Activated CD4-positive, alpha-beta T cell treated with anti-CD3 and anti-CD28 coated beads for 1 hour (primary cell): ENCODE results near the gene SCCPDH.
"Not testable (repeated sequence)": the region's sequence is repeated elsewhere in the genome, so short reads cannot be mapped to it uniquely, and the experiment has no call there.

Source experiments
- DNase-seq: peaks from one replicate; pipeline ENCODE4 v3.0.0-alpha.2; 2020

SCCPDH gene, protein sequence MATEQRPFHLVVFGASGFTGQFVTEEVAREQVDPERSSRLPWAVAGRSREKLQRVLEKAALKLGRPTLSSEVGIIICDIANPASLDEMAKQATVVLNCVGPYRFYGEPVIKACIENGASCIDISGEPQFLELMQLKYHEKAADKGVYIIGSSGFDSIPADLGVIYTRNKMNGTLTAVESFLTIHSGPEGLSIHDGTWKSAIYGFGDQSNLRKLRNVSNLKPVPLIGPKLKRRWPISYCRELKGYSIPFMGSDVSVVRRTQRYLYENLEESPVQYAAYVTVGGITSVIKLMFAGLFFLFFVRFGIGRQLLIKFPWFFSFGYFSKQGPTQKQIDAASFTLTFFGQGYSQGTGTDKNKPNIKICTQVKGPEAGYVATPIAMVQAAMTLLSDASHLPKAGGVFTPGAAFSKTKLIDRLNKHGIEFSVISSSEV

DNA sequence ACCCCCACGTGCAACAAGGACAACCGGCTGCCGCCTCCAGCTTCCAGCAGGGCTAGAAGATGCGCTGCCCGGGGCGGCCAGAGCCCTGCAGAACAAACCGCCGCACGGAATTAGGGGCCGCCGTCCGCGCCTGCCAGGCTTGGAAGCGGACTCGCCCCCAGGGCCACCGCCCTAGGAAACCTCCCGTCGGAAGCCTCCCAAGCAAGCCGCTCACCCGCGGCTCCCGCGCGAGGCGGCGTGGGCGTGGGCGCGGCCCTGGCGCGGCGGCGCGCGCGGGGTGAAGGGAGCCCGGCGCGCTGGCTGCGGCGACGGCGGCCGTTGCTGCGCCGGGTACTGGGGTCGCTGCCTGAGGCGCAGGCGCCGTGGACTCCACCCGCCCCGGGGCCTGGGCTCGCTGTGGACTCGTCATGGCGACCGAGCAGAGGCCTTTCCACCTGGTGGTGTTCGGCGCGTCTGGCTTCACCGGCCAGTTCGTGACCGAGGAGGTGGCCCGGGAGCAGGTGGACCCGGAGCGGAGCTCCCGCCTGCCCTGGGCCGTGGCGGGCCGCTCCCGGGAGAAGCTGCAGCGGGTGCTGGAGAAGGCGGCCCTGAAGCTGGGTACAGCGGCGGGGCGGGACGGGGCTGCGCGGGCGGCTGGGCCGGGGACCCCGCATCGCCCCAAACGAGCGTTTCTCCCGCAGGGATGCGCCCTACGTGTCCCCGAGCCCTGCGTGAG lies at the start of gene SCCPDH:
TSS of gene SCCPDH (plus strand) at position 394 of the 715 bp plus-strand sequence. CDS start at position 408, 14 bp downstream.
- DNase-seq: peak; percentile 43

DNA sequence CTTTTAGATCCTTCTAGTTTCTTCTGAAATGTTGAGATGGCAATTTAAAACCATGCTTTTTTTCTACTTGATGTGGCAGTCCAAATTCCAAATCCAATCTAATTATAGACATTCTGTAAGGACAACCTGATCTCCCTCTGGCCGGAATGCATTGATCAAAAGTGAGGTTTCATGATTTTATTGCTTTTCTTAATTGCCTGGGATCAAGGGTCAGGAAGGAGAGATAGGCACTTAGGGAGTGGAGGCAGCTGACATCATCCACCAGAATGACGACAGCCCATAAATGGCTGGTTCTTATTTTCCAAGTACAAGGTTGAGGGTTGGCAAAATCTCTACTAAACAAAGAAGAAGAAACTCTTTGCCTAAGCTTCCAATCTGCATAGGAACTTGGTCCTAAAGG lies 46.4 kb upstream of the SCCPDH start:
- no peak for DNase-seq

DNA sequence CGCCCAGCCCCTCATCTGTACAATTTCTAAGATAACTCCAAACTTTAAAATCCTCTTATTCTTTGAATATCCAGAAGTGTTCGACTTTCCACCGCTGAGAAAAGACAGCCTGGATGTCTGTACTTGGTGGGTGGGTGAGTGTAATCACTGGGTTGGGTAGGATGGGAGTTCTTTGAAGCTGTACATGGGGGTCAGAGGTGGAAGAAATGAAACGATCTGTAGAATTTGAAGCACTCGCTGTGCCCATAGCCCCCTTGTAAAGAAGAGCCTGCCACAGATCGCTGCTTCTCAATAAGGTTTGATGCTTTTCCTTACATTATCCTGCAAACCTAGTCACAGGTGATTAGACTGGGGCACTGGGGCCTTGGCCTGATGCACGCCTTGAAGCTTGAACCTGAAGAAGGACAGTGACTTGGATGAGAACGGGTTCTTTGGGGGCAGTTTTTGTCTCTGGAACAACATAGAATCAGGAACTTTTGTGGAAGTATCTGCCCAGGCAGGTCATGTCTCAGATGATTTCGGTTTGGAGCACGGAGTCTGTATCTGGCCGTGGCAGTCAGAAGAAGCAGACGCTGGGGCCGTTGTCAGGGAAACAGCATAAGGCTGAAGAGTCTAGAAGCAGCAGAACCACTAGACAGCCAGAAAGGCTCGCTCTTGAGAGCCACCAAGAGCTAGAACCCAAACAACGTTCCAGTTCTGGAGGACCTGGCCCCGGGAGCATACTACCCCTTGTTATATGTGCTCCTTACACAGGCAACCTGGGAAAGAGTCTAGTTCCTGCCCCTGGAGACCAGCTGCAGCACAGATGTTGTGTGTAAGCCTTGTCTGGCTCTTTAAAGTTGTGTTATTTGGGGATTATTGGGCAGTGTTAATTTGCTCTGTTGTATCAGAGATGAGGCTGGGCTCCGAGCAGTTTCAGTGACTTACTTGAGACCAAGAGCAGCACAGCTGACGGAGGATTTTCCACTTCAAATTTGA lies 45.1 kb upstream of the SCCPDH start:
- no peak for DNase-seq

DNA sequence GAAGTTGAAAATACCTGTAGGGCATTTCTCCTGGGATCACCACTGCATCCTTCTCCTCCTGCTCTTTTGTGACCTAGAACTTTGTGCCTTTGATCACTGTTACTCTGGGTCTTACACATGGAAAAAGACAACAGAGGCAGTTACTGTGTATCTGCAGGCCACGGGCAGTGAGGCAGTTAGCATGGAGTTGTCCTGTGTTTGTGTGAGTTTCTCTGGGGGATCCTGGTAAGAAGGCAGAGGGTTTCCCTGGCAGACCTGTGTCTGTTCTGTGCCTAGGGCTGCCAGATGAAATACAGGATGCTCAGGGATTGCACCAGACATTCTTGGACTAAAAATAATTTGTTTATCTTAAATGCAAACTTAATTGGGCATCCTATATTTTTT lies 44.4 kb upstream of the SCCPDH start:
- DNase-seq: no peak

DNA sequence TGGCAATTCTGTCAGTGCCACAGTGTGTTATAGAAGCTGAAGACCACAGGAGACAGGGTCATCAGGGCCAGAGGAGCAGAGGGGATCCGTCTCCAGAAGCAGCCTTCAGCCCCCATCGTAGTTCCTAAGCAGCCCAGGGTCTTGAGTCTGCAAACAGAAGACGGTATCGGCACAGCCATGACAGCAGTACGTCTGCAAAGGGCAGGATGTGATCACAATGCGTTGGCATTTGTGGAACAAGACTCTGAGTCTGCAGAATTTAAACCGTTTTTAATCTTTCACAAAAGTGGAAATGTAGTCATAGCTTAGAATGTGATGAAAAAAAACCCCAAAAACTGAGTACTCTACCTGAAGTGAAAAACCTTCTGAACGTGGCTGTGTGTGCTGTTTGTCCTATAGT lies 44.0 kb upstream of the SCCPDH start:
- no peak for DNase-seq

DNA sequence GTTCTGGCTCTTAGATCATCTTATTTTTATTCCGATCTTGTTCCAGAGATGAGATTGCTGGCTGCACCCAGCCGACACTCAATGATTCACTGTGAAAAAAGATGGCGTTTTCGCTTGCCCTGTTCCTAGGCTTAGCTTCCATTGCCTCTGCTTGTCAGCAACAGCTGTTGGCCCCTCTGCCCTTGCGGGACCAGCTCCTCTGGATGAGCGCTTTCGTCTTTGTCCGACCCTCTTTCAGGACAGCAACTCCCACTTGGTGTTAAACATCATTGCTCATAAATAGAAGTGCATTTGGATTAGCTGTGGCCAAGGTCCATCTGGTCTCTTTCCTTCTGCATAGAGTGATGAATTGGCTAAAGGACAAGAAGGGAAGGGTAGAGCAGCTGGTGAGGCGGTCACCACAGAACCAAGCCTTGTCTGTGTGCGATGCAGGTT lies 43.5 kb upstream of the SCCPDH start:
- DNase-seq: no peak

DNA sequence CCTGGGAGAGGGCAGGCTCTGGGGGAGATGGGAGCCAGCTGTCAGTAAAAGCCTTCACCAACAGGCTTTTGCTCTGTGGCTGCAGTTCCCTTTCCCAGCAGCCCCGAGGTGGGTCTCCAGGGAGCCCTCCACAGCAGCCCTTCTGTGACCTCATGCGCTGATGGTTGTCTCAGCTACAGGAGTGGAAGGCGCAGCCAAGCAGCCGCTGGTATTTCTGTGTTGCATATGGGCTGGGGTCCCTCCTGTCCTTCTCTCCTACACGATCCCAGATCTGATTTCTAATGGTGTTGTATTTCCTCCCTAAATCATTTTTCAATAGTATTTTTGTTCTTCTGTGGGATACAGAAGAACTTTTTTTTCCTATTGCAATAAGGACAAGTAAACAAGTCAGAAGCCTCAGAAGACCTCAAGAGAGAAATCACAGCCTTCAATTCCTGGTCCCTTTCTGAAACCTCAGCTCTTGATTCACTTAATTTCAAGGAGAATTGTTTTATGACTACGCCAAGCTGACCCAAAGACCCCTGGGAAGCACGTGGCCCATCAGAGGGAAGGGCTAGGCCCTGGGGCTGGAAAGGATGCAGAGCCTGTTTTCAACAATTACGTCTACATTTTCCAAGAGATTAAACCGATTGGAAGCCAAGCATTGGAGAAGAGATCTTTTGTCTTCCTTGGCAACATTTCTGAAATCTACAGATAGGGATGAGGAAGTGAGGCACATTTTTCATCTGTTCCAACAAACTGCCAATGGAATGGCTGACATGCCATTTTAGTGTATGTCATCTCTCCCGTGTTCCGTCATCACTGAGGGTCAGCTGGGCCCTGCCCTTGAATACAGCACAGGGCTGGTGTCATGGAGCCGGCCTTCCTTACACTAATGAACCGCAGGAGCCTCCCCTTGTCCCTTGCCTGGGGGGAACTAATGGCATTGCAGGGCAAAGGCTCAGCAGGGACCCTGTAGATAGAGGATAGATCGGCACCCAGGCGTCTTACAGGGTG lies 42.0 kb upstream of the SCCPDH start:
- no peak for DNase-seq

DNA sequence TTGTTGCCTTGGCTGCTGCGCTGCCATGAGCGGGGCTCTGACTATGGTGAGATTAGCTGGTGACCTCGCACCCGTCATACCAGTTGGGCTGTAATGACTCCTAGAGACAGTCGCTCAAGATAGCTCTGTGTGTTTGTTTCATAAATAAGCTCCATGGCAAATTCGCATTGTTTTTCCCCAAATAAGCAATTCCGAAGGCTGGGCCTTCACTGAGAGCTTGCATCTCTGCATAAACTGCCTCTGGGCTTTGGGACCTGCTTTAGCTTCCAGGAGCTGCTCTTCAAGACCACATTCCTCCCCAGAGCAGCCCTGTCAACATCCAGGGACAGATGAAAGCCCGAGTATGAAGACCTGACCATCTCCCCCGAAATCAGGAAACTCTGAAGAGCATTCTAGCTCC lies 40.7 kb upstream of the SCCPDH start:
- DNase-seq: no peak

DNA sequence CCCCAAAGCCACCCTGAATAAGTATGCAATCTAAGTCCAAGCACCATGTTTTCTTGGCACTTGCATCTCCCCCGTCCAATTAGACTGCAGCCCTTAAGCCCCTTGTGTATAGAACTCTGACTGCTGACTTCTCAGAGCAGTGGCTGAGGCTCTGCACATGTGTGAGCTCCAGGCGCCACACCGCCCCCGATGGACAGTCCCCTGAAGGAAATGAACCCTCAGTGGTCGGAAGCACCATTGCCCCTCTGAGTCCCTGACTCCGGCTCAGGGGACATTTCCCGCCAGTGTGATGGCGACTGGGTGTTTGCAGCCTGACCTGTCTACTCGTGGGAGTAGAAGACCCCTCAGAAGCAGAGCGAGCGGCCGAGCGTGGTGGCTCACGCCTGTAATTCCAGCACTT lies 37.2 kb upstream of the SCCPDH start:
- DNase-seq: no peak

DNA sequence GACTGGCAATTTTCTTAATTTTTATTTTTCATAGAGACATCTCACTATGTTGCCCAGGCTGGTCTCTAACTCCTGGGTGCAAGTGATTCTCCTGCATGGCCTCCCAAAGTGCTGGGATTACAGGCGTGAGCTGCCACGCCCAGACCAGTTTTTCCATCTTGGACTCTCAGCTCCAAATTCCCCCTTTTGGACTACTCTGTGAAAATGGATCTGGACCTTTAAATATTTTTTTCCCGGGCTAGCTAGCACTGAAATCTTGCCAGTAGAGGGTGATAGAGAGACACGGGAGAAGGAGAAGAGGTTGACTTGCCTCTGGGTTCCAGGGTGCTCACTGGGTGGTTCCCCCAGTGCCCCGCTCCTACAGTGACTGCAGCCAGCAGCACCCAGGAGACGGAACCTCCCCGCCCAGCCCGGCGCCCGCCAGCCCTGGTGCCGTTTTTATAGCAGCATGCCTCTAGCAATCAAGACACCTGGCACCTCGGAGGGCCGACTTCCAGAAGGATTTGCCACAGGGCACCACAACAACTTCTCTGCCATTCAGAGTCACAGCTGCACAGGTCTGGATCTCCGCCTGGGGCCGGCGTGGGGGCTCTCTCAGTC lies 34.7 kb upstream of the SCCPDH start:
- DNase-seq: no peak

DNA sequence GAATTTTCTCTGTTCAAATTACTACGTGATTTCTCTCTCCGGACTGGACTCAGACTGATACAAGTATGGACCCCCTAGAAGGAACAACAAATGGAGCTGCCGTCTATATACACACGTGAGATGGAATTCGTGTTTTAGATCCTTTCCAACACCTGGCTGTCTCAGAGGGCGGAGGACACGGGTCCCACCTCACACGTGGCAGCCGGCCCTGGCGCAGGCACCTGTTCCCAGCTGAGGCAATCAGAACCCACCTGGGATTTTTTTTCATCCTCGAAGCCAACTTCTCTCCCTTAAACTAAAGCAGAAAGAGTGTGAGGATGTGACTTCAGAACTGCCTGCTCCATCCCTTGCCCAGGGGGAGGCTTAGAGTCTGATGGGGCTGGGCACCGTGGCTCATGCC lies 34.1 kb upstream of the SCCPDH start:
- DNase-seq: no peak

DNA sequence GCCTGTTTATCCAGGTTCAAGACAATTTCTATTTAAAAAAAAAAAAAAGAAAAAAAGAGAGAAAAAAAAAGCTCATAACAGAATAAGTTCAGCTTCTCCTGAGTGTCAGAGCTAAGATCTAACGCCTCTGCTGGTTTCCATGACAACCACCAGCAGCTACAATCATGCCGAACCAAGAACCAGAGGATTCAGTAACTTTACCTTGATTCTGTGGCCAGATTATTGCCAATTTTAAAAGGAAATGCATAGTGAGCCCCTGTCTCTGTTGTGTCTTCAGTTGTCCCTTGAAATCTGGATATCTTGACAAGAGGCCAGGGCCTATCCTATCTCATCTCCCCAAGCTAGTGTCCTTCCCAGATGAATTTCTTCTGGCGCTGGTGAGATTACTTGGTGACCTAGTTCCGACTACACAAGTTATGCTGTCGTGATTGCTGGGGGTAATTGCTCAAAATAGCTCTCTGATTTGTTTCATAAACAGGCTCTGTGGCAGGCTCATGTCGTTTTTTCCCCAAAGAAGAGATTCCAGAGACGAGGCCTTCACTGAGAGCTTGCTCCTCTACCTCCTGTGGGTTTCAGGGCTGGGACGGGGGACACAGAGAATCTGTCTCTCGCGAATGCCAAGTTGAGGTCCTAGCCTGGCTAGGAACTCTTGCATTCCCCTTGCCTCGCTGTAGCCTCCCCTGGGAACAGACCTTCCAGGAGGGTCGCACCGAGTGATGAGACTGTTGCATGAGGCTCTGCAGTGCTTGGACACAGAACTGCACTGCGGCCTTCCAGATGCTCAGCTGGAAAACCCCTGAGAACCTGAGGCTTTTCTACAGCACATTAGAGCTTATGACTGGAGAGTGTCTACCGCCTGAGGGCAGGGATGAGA lies 32.4 kb upstream of the SCCPDH start:
- DNase-seq: no peak

DNA sequence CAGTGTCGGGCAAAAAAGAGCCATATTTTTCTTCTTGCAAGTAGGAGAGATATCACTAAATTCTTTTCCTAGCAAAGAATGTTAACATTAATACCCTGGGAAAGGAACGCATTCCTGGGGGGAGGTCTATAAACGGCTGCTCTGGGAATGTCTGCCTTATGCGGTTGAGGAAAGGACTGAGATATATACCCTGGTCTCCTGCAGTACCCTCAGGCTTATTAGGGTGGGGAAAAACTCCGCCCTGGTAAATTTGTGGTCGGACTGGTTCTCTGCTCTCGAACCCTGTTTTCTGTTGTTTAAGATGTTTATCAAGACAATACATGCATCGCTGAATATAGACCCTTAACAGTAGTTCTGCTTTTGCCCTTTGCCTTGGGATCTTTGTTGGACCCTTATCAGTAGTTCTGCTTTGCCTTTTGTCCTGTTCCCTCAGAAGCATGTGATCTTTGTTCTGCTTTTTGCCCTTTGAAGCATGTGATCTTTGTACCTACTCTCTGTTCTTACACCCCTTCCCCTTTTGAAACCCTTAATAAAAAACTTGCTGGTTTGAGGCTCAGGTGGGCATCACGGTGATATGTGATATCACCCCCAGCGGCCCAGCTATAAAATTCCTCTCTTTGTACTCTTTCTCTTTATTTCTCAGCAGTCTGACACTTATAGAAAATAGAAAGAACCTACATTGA lies 29.9 kb upstream of the SCCPDH start:
- not testable (repeated sequence) for DNase-seq

DNA sequence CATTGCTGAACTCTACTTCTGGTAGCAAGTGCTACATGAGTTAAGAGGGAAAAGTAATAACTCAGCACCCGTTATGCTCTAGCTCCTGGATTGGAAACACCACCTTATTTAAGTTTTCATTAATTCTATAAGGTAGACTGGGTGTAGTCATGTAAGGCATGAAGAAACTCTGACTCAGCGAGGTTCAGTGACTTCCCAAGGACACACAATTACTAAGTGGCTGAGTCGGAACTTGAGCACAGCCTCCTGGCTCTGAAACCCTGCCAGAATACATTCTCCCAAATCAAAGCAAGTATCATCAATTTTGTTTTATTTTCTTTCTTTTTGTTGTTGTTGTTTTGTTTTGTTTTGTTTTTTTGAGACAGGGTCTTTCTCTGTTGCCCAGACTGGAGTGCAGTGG lies 29.1 kb upstream of the SCCPDH start:
- no peak for DNase-seq

DNA sequence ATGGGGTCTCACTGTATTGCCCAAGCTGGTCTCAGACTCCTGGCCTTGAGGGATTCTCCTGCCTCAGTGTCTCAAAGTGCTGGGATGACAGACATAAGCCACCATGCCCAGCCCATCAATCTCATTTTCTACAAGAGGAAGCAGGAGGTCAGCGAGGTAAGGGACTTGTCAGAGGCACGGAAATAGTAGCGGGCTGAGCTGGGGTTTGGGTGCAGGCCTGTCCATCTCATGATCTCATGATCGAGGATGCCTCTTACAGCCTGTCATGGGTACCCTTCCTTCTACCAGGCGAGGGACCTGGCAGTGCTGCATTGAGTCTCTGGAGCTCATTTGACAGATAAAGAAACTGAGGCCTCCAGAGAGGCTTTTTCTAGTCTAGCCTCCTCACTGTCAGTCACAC lies 28.5 kb upstream of the SCCPDH start:
- DNase-seq: no peak

DNA sequence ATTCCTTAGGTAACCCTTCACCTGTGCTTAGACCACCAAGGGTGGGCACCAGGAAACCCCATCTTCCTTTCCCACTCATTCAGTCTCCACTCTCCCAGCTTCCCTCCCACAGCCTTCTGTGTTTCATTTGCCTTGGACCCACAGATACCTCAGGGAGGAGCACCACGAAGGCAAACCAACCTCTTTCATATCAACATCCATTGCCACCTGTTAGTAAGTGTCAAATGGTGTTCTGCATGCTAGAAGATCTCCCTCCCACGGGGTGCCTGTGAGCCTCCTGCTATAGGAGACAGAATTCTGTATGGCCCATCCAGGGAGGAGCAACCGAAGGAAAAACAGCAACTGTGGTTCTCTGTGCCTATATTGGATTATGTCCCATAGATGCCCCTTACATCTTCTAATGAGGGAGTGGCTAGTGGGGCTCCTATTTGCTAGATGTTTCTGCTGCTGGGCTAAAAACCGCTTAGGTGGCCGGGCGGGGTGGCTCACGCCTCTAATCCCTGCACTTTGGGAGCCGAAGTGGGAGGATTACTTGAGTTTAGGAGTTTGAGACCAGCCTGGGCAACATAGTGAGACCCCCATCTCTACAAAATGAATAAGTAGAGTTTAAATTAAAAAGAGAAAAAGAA lies 25.6 kb upstream of the SCCPDH start:
- no peak for DNase-seq

DNA sequence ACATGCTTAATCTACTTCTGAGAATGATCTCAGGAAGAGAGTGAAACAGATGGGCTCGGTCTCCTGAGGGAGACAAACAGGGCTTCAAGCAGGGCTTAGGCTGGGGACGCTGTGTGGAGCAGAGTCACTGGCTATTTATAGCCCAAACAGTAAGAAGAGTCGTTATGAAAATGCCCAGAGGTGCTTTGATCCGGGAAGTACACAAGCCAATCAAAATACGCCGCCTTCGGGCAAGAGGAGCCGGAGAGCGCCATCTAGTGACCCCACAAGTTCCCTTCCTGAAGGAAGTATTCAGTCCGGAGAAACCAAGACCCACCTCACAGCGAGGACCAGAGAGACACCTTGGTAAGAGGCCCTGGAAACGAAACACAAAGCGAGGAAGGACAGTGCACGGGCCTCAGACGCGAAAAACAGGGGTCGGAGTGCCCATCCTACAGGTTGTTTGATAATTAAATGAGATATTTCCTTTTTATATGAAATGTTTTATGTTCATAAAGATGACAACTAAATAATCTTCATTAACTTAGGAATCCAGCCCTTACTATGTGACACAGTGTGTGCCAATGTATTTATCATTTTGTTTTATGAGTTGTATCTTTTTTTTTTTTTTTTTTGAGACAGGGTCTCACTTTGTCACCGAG lies 25.0 kb upstream of the SCCPDH start:
- peak; percentile 66 for DNase-seq

DNA sequence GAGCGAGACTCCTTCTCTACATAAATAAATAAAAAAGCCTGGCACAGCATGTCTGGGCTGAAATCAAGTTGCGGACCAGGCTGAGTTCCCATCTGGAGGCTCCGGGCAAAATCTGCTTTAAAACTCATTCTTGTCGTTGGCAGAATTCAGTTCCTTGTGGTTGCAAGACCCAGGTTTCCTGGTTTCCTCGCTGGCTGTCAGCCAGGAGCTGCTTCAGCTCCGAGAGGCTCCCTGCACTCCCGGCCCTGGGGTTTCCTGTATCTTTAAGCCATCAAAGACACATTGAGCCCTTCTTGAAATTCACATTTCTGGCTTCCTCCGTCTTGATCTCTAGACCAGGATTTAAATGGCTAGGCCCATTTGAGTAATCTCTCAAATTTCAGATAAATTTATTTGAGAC lies 20.6 kb upstream of the SCCPDH start:
- no peak for DNase-seq

DNA sequence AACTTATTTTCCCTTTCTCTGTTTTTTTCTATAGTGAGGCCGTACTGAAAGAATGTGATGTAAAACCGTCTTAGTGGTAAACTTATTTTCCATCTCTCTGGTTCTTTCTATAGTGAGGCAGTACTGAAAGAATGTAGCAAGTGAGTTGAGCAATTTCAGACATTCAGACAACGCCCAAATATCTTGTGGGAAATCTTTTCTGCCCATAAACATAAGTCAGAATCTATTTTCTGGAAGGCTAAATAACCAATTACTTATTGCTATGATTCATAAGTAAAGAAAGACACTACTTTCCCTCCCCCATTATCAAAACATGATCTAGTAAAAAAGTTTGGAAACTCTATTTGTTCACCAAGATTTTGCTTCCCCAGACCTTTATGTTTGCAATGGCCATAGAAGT lies 18.8 kb upstream of the SCCPDH start:
- DNase-seq: no peak
